ENCODE measurements around the gene COBL. TPM values are rescaled to one million over a fixed set of nuclear protein-coding genes. Genes with fewer than 3 reads are reported as not detected.

COBL gene
- polyA plus RNA-seq, 3 donors: not detected

DNA sequence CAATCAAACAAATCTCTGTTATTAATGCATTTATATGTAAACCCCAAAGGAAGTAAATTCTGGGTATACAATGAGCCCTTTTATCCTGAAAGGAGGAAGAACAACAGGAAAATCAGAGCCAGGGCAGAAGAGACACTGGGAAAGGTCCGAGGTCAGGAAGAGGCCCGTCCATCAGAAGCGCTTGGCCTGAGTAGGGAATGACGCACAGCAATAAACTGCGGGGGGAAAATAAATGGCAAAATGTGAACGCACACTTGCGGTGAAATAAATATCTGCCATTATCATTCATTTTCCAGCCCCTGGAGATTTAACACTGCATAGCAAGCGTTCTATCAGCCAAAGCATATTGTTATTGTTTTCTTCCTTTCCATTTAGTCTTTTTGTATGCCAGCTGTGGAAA lies 243.4 kb downstream of the COBL start:
- WGBS (ENCODE audit: insufficient coverage): 92% methylated on average over 5 of the region's 8 CpGs
- no peaks in the 10 kb centered on the region for H3K27me3 ChIP-seq (ENCODE audit: control insufficient read depth in 2 of 2, insufficient read depth in 2 of 2, low read length in 2 of 2)
- intact Hi-C loops (cut with micrococcal nuclease): no loop called here
- no peaks in the 10 kb centered on the region for H3K36me3 ChIP-seq (replicated peaks in 1 of 2; ENCODE audit: control insufficient read depth in 1 of 2, insufficient read depth in 2 of 2, low read length in 2 of 2)
- TF ChIP-seq, protein P1, sequence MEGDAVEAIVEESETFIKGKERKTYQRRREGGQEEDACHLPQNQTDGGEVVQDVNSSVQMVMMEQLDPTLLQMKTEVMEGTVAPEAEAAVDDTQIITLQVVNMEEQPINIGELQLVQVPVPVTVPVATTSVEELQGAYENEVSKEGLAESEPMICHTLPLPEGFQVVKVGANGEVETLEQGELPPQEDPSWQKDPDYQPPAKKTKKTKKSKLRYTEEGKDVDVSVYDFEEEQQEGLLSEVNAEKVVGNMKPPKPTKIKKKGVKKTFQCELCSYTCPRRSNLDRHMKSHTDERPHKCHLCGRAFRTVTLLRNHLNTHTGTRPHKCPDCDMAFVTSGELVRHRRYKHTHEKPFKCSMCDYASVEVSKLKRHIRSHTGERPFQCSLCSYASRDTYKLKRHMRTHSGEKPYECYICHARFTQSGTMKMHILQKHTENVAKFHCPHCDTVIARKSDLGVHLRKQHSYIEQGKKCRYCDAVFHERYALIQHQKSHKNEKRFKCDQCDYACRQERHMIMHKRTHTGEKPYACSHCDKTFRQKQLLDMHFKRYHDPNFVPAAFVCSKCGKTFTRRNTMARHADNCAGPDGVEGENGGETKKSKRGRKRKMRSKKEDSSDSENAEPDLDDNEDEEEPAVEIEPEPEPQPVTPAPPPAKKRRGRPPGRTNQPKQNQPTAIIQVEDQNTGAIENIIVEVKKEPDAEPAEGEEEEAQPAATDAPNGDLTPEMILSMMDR (IDR thresholded peaks at IDR 0.05): no peak
- H3K27ac ChIP-seq (ENCODE audit: low read depth in 1 of 2, low read length in 2 of 2): no peak overlapping the region
- no peak overlapping the region for H3K27ac Mint-ChIP-seq
- H3K4me2 ChIP-seq (replicated peaks; ENCODE audit: extremely low read depth, low read length, poor library complexity, severe bottlenecking): no peak overlapping the region
- no peak overlapping the region for H2AFZ ChIP-seq (ENCODE audit: insufficient read depth, low read depth, low read length, poor library complexity, severe bottlenecking)
- H3K27me3 Mint-ChIP-seq (ENCODE audit: low read depth in 3 of 3): peaks cover 0 to 1% (median 0%) of the 10 kb centered on the region in 3 donors
- peaks cover 0 to 4% (median 0%) of the 10 kb centered on the region in 7 donors for H3K9me3 Mint-ChIP-seq
- DNase-seq: no peak
- H3K9ac ChIP-seq (ENCODE audit: insufficient read depth, low read length, poor library complexity, severe bottlenecking): no peak overlapping the region
- H3K4me3 ChIP-seq (replicated peaks in 1 of 3; ENCODE audit: low read depth in 2 of 3, low read length in 3 of 3): no peak overlapping the region
- H3K4me3 Mint-ChIP-seq: no peak overlapping the region
- no peaks in the 10 kb centered on the region for H3K79me2 ChIP-seq (ENCODE audit: insufficient read depth, low read length)
- H3K4me1 Mint-ChIP-seq: no peaks in the 10 kb centered on the region
- H3K36me3 Mint-ChIP-seq: no peaks in the 10 kb centered on the region
- no peaks in the 10 kb centered on the region for H3K9me3 ChIP-seq (replicated peaks in 1 of 2; ENCODE audit: control insufficient read depth in 1 of 2, insufficient read depth in 1 of 2, low read length in 2 of 2)
- H4K20me1 ChIP-seq (ENCODE audit: insufficient read depth, low read length): no peaks in the 10 kb centered on the region
- H3K4me1 ChIP-seq (ENCODE audit: control insufficient read depth in 1 of 2, insufficient read depth in 2 of 2, low read length in 2 of 2): no peaks in the 10 kb centered on the region

DNA sequence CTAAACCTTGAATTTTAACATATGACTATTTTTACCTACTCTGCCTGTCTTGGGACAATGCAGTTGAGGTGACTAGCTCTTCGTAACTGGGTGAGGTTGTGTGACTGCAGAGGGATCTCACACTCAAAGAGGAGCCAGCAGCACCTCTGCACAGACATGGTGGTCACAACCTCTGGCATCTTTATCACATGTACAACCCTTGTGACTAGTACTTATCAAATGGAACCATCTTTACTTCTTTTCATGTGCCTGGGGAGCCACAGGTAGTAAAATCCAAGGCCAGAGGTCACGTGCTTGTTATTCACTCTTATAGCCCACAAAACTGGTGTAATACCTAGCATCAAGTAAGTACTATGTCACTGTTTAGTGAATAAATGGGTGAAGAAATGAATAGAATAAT lies 244.3 kb downstream of the COBL start:
- H3K9ac ChIP-seq (ENCODE audit: insufficient read depth, low read length, poor library complexity, severe bottlenecking): no peak overlapping the region
- TF ChIP-seq, protein P1 (IDR thresholded peaks at IDR 0.05): no peak
- H3K4me3 ChIP-seq (replicated peaks in 1 of 3; ENCODE audit: low read depth in 2 of 3, low read length in 3 of 3): no peak overlapping the region
- no peak overlapping the region for H3K27ac Mint-ChIP-seq
- H3K27me3 Mint-ChIP-seq (ENCODE audit: low read depth in 3 of 3): peaks cover 0 to 3% (median 0%) of the 10 kb centered on the region in 3 donors
- no peak overlapping the region for H2AFZ ChIP-seq (ENCODE audit: insufficient read depth, low read depth, low read length, poor library complexity, severe bottlenecking)
- H4K20me1 ChIP-seq (ENCODE audit: insufficient read depth, low read length): no peaks in the 10 kb centered on the region
- H3K36me3 Mint-ChIP-seq: no peaks in the 10 kb centered on the region
- WGBS (ENCODE audit: insufficient coverage): no CpG with 5 or more reads among the region's 2 CpGs
- no peaks in the 10 kb centered on the region for H3K27me3 ChIP-seq (ENCODE audit: control insufficient read depth in 2 of 2, insufficient read depth in 2 of 2, low read length in 2 of 2)
- H3K4me1 Mint-ChIP-seq: no peaks in the 10 kb centered on the region
- no peaks in the 10 kb centered on the region for H3K79me2 ChIP-seq (ENCODE audit: insufficient read depth, low read length)
- no peak overlapping the region for H3K4me2 ChIP-seq (replicated peaks; ENCODE audit: extremely low read depth, low read length, poor library complexity, severe bottlenecking)
- H3K36me3 ChIP-seq (replicated peaks in 1 of 2; ENCODE audit: control insufficient read depth in 1 of 2, insufficient read depth in 2 of 2, low read length in 2 of 2): no peaks in the 10 kb centered on the region
- no peak overlapping the region for H3K27ac ChIP-seq (ENCODE audit: low read depth in 1 of 2, low read length in 2 of 2)
- no peaks in the 10 kb centered on the region for H3K9me3 ChIP-seq (replicated peaks in 1 of 2; ENCODE audit: control insufficient read depth in 1 of 2, insufficient read depth in 1 of 2, low read length in 2 of 2)
- H3K4me1 ChIP-seq (ENCODE audit: control insufficient read depth in 1 of 2, insufficient read depth in 2 of 2, low read length in 2 of 2): no peaks in the 10 kb centered on the region
- intact Hi-C loops (cut with micrococcal nuclease): no loop called here
- H3K4me3 Mint-ChIP-seq: no peak overlapping the region
- no peak for DNase-seq
- peaks cover 0 to 4% (median 0%) of the 10 kb centered on the region in 7 donors for H3K9me3 Mint-ChIP-seq

Measured in CD14-positive monocyte (primary cell).